Vagina (tissue), 2 donors: Measurements from ENCODE around the gene NEAT1.

Source experiments
- CTCF ChIP-seq, 3 experiments: fragments of 450-650 bp in 2 of 3; fragments of 200-600 bp in 1 of 3; sonication (generic) in 1 of 3; IDR thresholded peaks; one replicate each; pipeline ENCODE4 v1.5.1; 2017 to 2019; ENCODE audit warnings: antibody characterized with exemption in 3 of 3, mild to moderate bottlenecking in 2 of 3, moderate library complexity in 2 of 3
- POLR2A ChIP-seq, 2 donors: fragments of 450-650 bp; IDR thresholded peaks; one replicate each; pipeline ENCODE4 v1.6.1; 2017; ENCODE audit warnings: antibody characterized with exemption in 2 of 2, mild to moderate bottlenecking in 2 of 2, moderate library complexity in 2 of 2

DNA sequence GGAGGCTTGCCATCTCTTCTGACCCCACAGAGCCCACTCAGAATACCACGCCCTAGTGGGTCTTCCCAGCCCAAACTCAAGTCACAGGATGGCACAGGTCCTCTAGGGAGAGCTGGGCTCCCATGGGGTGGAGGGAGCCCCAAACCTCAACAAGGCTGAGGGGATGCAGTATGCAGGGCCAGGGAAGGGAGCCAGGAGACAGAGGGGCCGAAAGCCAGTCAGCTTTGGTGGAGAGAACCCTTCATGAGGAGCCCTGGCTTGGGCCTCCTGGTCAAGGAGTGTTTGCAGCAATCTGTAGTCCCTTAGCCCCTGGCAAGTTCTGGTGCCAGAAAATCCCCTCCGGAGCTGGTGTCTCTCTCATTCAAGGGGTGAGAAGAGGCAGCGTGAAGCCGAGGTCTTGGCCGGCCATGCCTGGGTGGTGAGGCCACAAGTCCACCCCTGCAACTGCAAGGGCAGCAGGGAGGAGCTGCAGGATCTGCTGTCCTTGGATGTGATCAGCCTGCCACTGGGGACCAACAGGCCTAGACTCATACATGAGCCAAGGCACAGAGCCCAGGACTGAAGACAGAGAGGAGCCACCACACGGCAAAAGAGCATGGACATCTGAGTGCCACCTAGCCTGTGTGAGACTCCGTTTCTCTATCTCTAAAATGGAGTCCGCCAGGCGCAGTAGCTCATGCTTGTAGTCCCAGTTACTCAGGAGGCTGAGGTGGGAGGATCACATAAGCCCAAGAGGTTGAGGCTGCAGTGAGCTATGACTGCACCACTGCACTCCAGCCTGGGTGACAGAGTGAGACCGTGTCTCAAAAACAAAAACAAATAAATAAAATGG lies 24.1 kb downstream of the NEAT1 start:
- TF ChIP-seq CTCF (IDR thresholded peaks at IDR 0.05): no peak
- no peak for TF ChIP-seq POLR2A (IDR thresholded peaks at IDR 0.05)
